HCT116 (cell line): Measurements from ENCODE around the gene SLC16A11. TPM values are rescaled to one million over a fixed set of nuclear protein-coding genes. Genes with fewer than 3 reads are reported as not detected.

Experiments
- ATAC-seq: fragments of 200-7000 bp; cut with Tn5 transposase; 2 replicates; pipeline ENCODE4 v1.9.1; 2020; ENCODE audit warnings: mild to moderate bottlenecking, moderate library complexity
- BruUV-seq: library from RNA; stranded (reverse); fragments of 400-500 nt; replicated peaks from 2 replicates; lab custom pipeline; 2021; lab: Mats Ljungman, UMichigan
- CTCF ChIA-PET: fragments of 300-600 bp; sonication (Branson Sonifier 250); formaldehyde crosslinking; loops from one replicate; lab custom pipeline; 2021; ENCODE audit warnings: antibody characterized with exemption; lab: Charles Lee
- POLR2A ChIA-PET: fragments of 300-600, 350-600 bp; sonication (Branson Sonifier 250); formaldehyde crosslinking; loops from one replicate; lab custom pipeline; 2021; ENCODE audit warnings: antibody characterized with exemption; lab: Charles Lee
- RAD21 ChIA-PET, 2 experiments: fragments of 300-600 bp; sonication (Branson Sonifier 250); formaldehyde crosslinking; loops; one replicate each; lab custom pipeline; 2023; ENCODE audit warnings: low total read pairs in 2 of 2; ENCODE audit not compliant: uncharacterized antibody in 2 of 2, unreplicated experiment in 2 of 2, low non-redundant PET in 1 of 2; lab: Charles Lee
- DNase-seq: peaks from one replicate; pipeline ENCODE4 v3.0.0-alpha.2; 2010; ENCODE audit warnings: low read depth, low spot score
- H2AFZ ChIP-seq: fragments of 200-600 bp; shearing (Covaris generic), sonication (generic); 2 replicates; pipeline ENCODE4 v1.6.1; 2017; ENCODE audit warnings: low read depth, mixed run types, mixed read lengths, antibody characterized with exemption, low read length; ENCODE audit not compliant: poor library complexity, severe bottlenecking
- H3K27ac ChIP-seq: 2 replicates; pipeline ENCODE4 v1.5.1; 2012; ENCODE audit warnings: low read depth, low read length
- H3K27me3 ChIP-seq: fragments of 200-600 bp; sonication (generic); 2 replicates; pipeline ENCODE4 v1.6.1; 2016; ENCODE audit warnings: mixed run types, low read length, mixed read lengths; ENCODE audit not compliant: insufficient read depth
- H3K36me3 ChIP-seq, 2 experiments: fragments of 200-500 bp in 1 of 2; fragments of 200-600 bp in 1 of 2; sonication (Bioruptor generic) in 1 of 2; sonication (generic) in 1 of 2; 2 replicates each; pipeline versions ENCODE4 v1.5.1 to v1.6.1; 2014 to 2016; ENCODE audit warnings: low read length in 2 of 2, inconsistent platforms in 1 of 2, mixed read lengths in 1 of 2, mixed run types in 1 of 2; ENCODE audit not compliant: insufficient read depth in 2 of 2, control insufficient read depth in 1 of 2
- H3K4me1 ChIP-seq, 2 experiments: fragments of 200-600 bp in 1 of 2; sonication (generic) in 1 of 2; 2 replicates each; pipeline versions ENCODE4 v1.5.1 to v1.6.1; 2012 to 2017; ENCODE audit warnings: low read length in 2 of 2, inconsistent platforms in 1 of 2, mild to moderate bottlenecking in 1 of 2, mixed read lengths in 1 of 2, mixed run types in 1 of 2, moderate library complexity in 1 of 2; ENCODE audit not compliant: insufficient read depth in 2 of 2, control insufficient read depth in 1 of 2
- H3K4me2 ChIP-seq: fragments of 200-600 bp; sonication (generic); 2 replicates; pipeline ENCODE4 v1.6.1; 2017; ENCODE audit warnings: mixed run types, low read length, mixed read lengths
- H3K4me3 ChIP-seq, 2 experiments: fragments of 200-600 bp in 1 of 2; sonication (generic) in 1 of 2; replicated peaks in 1 of 2; 2 replicates each; pipeline ENCODE4 v1.5.1; 2011 to 2016; ENCODE audit warnings: low read length in 2 of 2, control low read depth in 1 of 2, low read depth in 1 of 2, mild to moderate bottlenecking in 1 of 2, mixed read lengths in 1 of 2, mixed run types in 1 of 2
- H3K79me2 ChIP-seq: fragments of 200-600 bp; sonication (generic); 2 replicates; pipeline ENCODE4 v1.6.1; 2017; ENCODE audit warnings: mild to moderate bottlenecking, mixed run types, low read length, moderate library complexity, mixed read lengths; ENCODE audit not compliant: insufficient read depth
- H3K9ac ChIP-seq: fragments of 200-600 bp; sonication (generic); 2 replicates; pipeline ENCODE4 v1.6.1; 2016; ENCODE audit warnings: low read length, mixed read lengths
- H3K9me2 ChIP-seq: fragments of 200-600 bp; sonication (generic), shearing (Covaris generic); 2 replicates; pipeline ENCODE4 v1.6.1; 2017; ENCODE audit warnings: mixed run types, mild to moderate bottlenecking, moderate library complexity; ENCODE audit not compliant: insufficient read depth
- H3K9me3 ChIP-seq, 2 experiments: fragments of 200-500 bp in 1 of 2; fragments of 200-600 bp in 1 of 2; sonication (Bioruptor generic) in 1 of 2; sonication (generic) in 1 of 2; 2 replicates each; pipeline ENCODE4 v1.6.1; 2014 to 2017; ENCODE audit warnings: low read length in 2 of 2, mixed read lengths in 2 of 2, inconsistent platforms in 1 of 2, low read depth in 1 of 2, mild to moderate bottlenecking in 1 of 2, mixed run types in 1 of 2, moderate library complexity in 1 of 2; ENCODE audit not compliant: control insufficient read depth in 1 of 2, insufficient read depth in 1 of 2
- H4K20me1 ChIP-seq: fragments of 200-600 bp; sonication (generic), shearing (Covaris generic); 2 replicates; pipeline ENCODE4 v1.6.1; 2017; ENCODE audit warnings: mixed run types, mild to moderate bottlenecking, moderate library complexity; ENCODE audit not compliant: insufficient read depth
- CTCF ChIP-seq, 3 experiments: fragments of 200-600 bp in 1 of 3; sonication (generic) in 1 of 3; IDR thresholded peaks in 2 of 3; conservative IDR thresholded peaks in 1 of 3; 2 replicates each; pipeline ENCODE4 v1.5.1; 2012 to 2017; ENCODE audit warnings: low read depth in 2 of 3, low read length in 2 of 3, antibody characterized with exemption in 1 of 3, borderline replicate concordance in 1 of 3, control low read depth in 1 of 3, mild to moderate bottlenecking in 1 of 3, mixed read lengths in 1 of 3, mixed run types in 1 of 3, moderate library complexity in 1 of 3; ENCODE audit not compliant: insufficient read depth in 1 of 3
- EZH2 ChIP-seq: fragments of 200-600 bp; sonication (generic); IDR thresholded peaks from 2 replicates; pipeline ENCODE4 v1.6.1; 2017; ENCODE audit warnings: antibody characterized with exemption, mixed run types
- JUND ChIP-seq: IDR thresholded peaks from 2 replicates; pipeline ENCODE4 v1.6.1; 2012
- REST ChIP-seq: IDR thresholded peaks from 2 replicates; pipeline ENCODE4 v1.6.1; 2012; ENCODE audit warnings: low read depth
- SIN3A ChIP-seq: IDR thresholded peaks from 2 replicates; pipeline ENCODE4 v1.6.1; 2012; ENCODE audit warnings: low read depth
- SP1 ChIP-seq: IDR thresholded peaks from 2 replicates; pipeline ENCODE4 v1.6.1; 2012; ENCODE audit warnings: low read depth
- SRF ChIP-seq: IDR thresholded peaks from 2 replicates; pipeline ENCODE4 v1.6.1; 2012; ENCODE audit warnings: low read depth
- TCF7L2 ChIP-seq: IDR thresholded peaks from 2 replicates; pipeline ENCODE4 v1.7.0; 2011; ENCODE audit warnings: borderline replicate concordance, inconsistent platforms; ENCODE audit not compliant: insufficient read depth, insufficient read length; ENCODE audit errors: extremely low read depth
- YY1 ChIP-seq: IDR thresholded peaks from 2 replicates; pipeline ENCODE4 v1.6.1; 2011; ENCODE audit warnings: low read length, low read depth, moderate library complexity, mild to moderate bottlenecking; ENCODE audit not compliant: insufficient replicate concordance; ENCODE audit errors: extremely low read depth
- ZFX ChIP-seq: fragments of 450-650 bp; IDR thresholded peaks from 2 replicates; pipeline ENCODE4 v1.6.1; 2017
- ZNF274 ChIP-seq: fragments of 200-500 bp; sonication (Bioruptor generic); IDR thresholded peaks from 2 replicates; pipeline ENCODE4 v1.6.1; 2014; ENCODE audit warnings: mild to moderate bottlenecking, low read depth, low read length, inconsistent platforms
- intact Hi-C: fragments of 100-400 bp; cut with micrococcal nuclease; formaldehyde crosslinking; loops from 2 replicates; pipeline ENCODE4 v1.10.0; 2022
- total RNA-seq: library from RNA; stranded (reverse); gene quantifications from one replicate; pipeline ENCODE4 v1.2.1, GENCODE V29; 2021; ENCODE audit not compliant: unreplicated experiment

The SLC16A11 gene
- total RNA-seq, 1 experiment from 2014 or later: not detected

- Histone ChIP-seq H4K20me1 (no peaks in the 10 kb centered on the region), H3K4me1 (peaks cover 31 to 54% of the 10 kb centered on the region in 2 experiments), H2AFZ (peak overlapping the region; percentile 59), H3K36me3 (no peaks in the 10 kb centered on the region), H3K27me3 (no peaks in the 10 kb centered on the region), H3K9me2 (no peaks in the 10 kb centered on the region), H3K4me2 (peak overlapping the region; percentile 62), H3K9ac (peak overlapping the region; percentile 20; the same call in 1 of the 2 replicates), H3K4me3 (no peak overlapping the region)
- no TSS peak for BruUV-seq
- ChIA-PET CTCF (interaction anchor here (0.9 to 5.4 kb wide), 6 partner anchors 85 to 129 kb away, joined by 3 to 53 read pairs (median 5); no protein-coding TSS in a partner anchor), RAD21 (no interaction called here)
- no peak for TF ChIP-seq ZFX
- no peak for TF ChIP-seq SRF
- no peak for TF ChIP-seq TCF7L2
- TF ChIP-seq SP1: no peak
- TF ChIP-seq ZNF274: no peak
- TF ChIP-seq JUND: no peak
- TF ChIP-seq SIN3A: no peak
- no peak for TF ChIP-seq REST
- no peak for TF ChIP-seq YY1
- TF ChIP-seq CTCF (IDR thresholded peaks at IDR 0.05 in 2 of 3, conservative IDR thresholded peaks at IDR 0.05 in 1 of 3; ENCODE audit: borderline replicate concordance in 1 of 3, insufficient read depth in 1 of 3, low read depth in 2 of 3, low read length in 2 of 3): no peak
- no peak for TF ChIP-seq EZH2
- TF ChIP-seq, all 23 proteins: peak for 0
- ATAC-seq: no peak
- Histone ChIP-seq H3K79me2 (no peaks in the 10 kb centered on the region), H3K27ac (no peak overlapping the region), H3K9me3 (no peaks in the 10 kb centered on the region)
- POLR2A ChIA-PET: interaction anchor here (1.0 kb wide), 1 partner anchor 13 kb away, joined by 3 read pairs; the partner anchor contains the start of gene SLC16A13
- intact Hi-C loops: loop anchor here (5.0 kb wide), 3 partner anchors 248 to 638 kb away; partner anchors contain the start of genes KCTD11, TP53 and WRAP53
- no peak for DNase-seq
These were observed 5.1 kb upstream of the SLC16A11 start for GRCh38 chr17:7048968-7049367.
